Skeletal muscle tissue (tissue), 4 donors: ENCODE measurements around the gene FAM50A. TPM values are rescaled to one million over a fixed set of nuclear protein-coding genes. Genes with fewer than 3 reads are reported as not detected.
"Not testable (repeated sequence)": the region's sequence is repeated elsewhere in the genome, so short reads cannot be mapped to it uniquely, and the experiment has no call there.

Experiments
- H3K27ac ChIP-seq: one replicate; pipeline ENCODE4 v1.7.0; 2013; ENCODE audit warnings: mild to moderate bottlenecking, low read depth, low read length, inconsistent platforms
- H3K27me3 ChIP-seq, 3 donors: one replicate each; pipeline ENCODE4 v1.7.0; 2013; ENCODE audit warnings: low read length in 3 of 3; ENCODE audit not compliant: control insufficient read depth in 3 of 3, insufficient read depth in 3 of 3
- H3K36me3 ChIP-seq, 3 donors: one replicate each; pipeline ENCODE4 v1.7.0; 2013; ENCODE audit warnings: low read length in 3 of 3; ENCODE audit not compliant: control insufficient read depth in 3 of 3, insufficient read depth in 3 of 3
- H3K4me1 ChIP-seq, 3 donors: one replicate each; pipeline ENCODE4 v1.7.0; 2013; ENCODE audit warnings: low read length in 3 of 3, mild to moderate bottlenecking in 3 of 3; ENCODE audit not compliant: control insufficient read depth in 3 of 3, insufficient read depth in 3 of 3
- H3K4me3 ChIP-seq, 3 donors: one replicate each; pipeline ENCODE4 v1.7.0; 2013; ENCODE audit warnings: low read length in 3 of 3
- H3K9ac ChIP-seq, 3 donors: one replicate each; pipeline ENCODE4 v1.7.0; 2013; ENCODE audit warnings: low read length in 3 of 3, mild to moderate bottlenecking in 3 of 3, moderate library complexity in 2 of 3, low read depth in 1 of 3
- H3K9me3 ChIP-seq, 3 donors: one replicate each; pipeline ENCODE4 v1.7.0; 2013; ENCODE audit warnings: low read length in 3 of 3; ENCODE audit not compliant: control insufficient read depth in 3 of 3
- total RNA-seq: library from RNA; depleted of rRNA; stranded (reverse); fragments of >200 nt; gene quantifications from one replicate; pipeline ENCODE4 v1.2.3, GENCODE V29; 2014
- donor health status: Osteomylitis.

FAM50A gene
- total RNA-seq, 1 donor from 2014 or later, result 16.7 TPM

DNA sequence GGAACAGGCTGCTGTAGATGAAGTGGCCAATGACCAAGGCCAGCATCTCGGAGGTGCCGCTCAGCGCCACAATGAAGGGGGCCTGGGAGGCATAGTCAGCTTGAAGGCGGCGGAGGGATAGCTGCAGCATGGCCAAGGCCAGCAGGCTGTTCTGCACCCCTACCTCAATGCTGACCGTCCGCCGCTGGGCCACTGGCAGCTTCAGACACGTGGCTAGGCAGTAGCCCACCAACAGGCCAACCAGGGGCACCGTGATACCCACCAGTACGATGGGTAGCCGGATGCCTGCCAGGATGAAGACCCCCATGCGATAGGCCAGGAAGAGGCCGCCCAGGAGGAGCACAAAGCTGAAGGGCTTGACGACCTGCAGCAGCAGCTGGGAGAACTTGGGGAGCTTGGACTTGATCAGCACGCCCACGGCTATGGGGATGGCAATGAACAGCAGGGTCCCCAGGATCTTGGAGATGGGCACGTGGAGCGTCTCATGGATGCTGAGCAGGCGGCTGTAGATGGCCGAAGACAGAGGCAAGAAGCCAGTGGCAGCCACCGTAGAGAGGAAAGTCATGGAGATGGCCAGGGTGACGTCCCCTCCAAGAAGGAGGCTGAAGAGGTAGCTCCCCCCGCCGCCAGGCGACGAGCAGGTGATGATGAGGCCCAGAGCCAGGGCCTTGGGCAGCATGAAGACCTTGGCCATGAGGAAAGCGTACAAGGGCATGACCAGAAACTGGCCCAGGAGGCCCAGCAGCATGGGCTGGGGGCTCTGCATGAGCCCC lies 43.8 kb downstream of the FAM50A start:
- no peaks in the 10 kb centered on the region for H3K27me3 ChIP-seq
- no peaks in the 10 kb centered on the region for H3K9me3 ChIP-seq
- H3K4me1 ChIP-seq, result peaks cover 17 to 45% (median 34%) of the 10 kb centered on the region in 3 donors
- no peak overlapping the region for H3K27ac ChIP-seq
- H3K9ac ChIP-seq, result no peak overlapping the region
- H3K4me3 ChIP-seq, result no peak overlapping the region
- H3K36me3 ChIP-seq, result peaks cover 8 to 14% (median 8%) of the 10 kb centered on the region in 3 donors

DNA sequence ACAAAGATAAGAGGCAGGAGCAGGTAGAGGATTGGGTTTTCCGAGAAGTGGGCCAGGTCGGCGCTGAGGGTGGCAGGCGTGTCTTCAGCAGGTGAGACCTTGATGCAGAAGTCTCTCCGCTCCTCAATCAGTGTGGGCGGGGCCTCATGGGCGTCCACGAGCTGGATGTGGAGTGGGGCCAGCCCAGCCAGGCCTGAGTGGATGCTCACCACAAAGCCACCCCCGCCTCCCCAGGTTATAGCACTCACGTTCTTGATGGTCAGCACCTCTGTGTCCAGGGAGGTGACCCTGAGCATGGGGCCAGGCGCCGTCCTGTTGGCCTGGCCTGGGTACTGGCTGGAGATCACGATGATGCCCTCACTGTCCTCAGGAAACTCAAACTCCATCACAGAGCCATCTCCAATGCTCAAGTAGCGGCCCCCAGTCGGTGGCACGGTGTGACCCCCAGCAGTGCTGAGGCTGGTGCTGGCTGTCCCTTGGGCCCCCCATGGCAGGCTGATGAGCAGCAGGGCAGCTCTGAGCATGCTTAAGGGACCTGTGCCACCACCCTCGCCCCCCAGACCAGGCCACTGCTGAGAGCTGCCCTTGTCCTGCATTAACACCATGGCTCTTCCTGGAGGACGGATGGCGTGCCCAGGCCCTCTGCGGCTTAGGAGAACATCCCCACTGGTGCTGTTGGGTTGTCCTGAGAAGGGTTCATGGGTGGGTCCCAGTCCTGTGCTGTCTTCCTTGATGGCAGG lies 44.6 kb downstream of the FAM50A start:
- no peaks in the 10 kb centered on the region for H3K27me3 ChIP-seq
- peaks cover 8 to 13% (median 8%) of the 10 kb centered on the region in 3 donors for H3K36me3 ChIP-seq
- H3K4me1 ChIP-seq, result peaks cover 17 to 42% (median 36%) of the 10 kb centered on the region in 3 donors
- H3K27ac ChIP-seq, result no peak overlapping the region
- peak overlapping the region in 1 of 3 donors; percentile 82 for H3K9ac ChIP-seq
- H3K9me3 ChIP-seq, result no peaks in the 10 kb centered on the region
- no peak overlapping the region for H3K4me3 ChIP-seq

DNA sequence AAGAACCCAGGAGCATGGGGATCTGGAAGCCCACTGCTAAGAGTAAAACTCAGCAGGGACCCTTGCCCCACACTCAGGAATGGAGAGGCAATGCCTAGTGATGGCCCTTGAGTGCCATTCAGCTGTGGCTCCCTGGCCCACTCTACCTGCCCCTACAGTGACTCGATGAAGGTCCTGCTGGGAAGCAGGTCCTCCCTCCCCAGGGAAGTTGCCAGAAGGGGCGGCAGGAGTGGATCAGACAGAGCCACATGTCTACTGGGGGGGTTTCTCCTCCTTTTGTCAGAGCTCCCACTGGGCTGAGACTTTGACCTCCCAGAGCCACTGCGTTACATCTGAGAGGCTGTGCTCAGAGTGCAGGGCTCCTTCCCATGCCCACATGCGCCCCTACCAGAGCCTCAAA lies 45.2 kb downstream of the FAM50A start:
- H3K9me3 ChIP-seq, result no peaks in the 10 kb centered on the region
- H3K27me3 ChIP-seq, result no peaks in the 10 kb centered on the region
- peak overlapping the region; percentile 80 to 88 (median 82) for H3K9ac ChIP-seq
- peaks cover 8 to 10% (median 8%) of the 10 kb centered on the region in 3 donors for H3K36me3 ChIP-seq
- peak overlapping the region; percentile 70 to 73 (median 73) for H3K4me3 ChIP-seq
- peak overlapping the region; percentile 92 for H3K27ac ChIP-seq
- H3K4me1 ChIP-seq, result peaks cover 17 to 35% (median 30%) of the 10 kb centered on the region in 3 donors

- Histone ChIP-seq H3K27ac (peak overlapping the region; percentile 92), H3K27me3 (no peaks in the 10 kb centered on the region), H3K9ac (peak overlapping the region; percentile 80 to 88 (median 82)), H3K9me3 (no peaks in the 10 kb centered on the region), H3K4me1 (peaks cover 13 to 27% (median 22%) of the 10 kb centered on the region in 3 donors), H3K36me3 (peaks cover 3 to 5% (median 4%) of the 10 kb centered on the region in 3 donors), H3K4me3 (peak overlapping the region; percentile 70 to 73 (median 73))
Observed at GRCh38 chrX:154490021-154490413, 46.1 kb downstream of the FAM50A start.

- H3K27me3 ChIP-seq, result no peaks in the 10 kb centered on the region
- H3K27ac ChIP-seq, result peak within 1 kb of the TSS; percentile 92
- peak within 1 kb of the TSS; percentile 81 to 88 (median 82) for H3K9ac ChIP-seq
- H3K4me1 ChIP-seq, result peaks cover 7 to 22% (median 16%) of the 10 kb centered on the region in 3 donors
- peak within 1 kb of the TSS; percentile 70 to 81 (median 79) for H3K4me3 ChIP-seq
- no peaks in the 10 kb centered on the region for H3K9me3 ChIP-seq
- H3K36me3 ChIP-seq, result peaks cover 0 to 5% (median 4%) of the 10 kb centered on the region in 3 donors
Observed at GRCh38 chrX:154490414-154491083, 46.6 kb downstream of the FAM50A start, which contains the start of gene SLC10A3. Gene SLC10A3 (minus strand): TSS chrX:154490629. CDS start chrX:154488940, 1,689 bp downstream.

DNA sequence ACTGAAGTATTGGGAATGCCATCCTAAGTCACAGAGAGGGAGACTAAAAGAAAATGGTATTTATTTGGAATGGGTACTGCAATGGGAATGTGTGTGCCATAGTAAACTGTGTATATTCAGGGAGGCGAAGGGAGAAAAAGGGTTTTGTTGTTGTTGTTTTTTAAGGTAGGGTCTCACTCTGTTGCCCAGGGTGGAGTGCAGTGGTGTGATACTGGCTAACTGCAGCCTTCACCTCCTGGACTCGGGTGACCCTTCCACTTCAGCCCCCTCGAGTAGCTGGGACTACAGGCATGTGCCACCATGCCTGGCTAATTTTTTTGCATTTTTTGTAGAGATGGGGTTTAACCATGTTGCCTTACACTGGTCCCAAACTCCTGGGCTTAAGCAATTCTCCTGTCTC lies 50.8 kb downstream of the FAM50A start:
- no peaks in the 10 kb centered on the region for H3K27me3 ChIP-seq
- no peaks in the 10 kb centered on the region for H3K36me3 ChIP-seq
- H3K27ac ChIP-seq, result no peak overlapping the region
- H3K4me1 ChIP-seq, result peaks cover under 1 to 5% (median 4%) of the 10 kb centered on the region in 3 donors
- no peak overlapping the region for H3K4me3 ChIP-seq
- H3K9me3 ChIP-seq, result no peaks in the 10 kb centered on the region
- H3K9ac ChIP-seq, result no peak overlapping the region

DNA sequence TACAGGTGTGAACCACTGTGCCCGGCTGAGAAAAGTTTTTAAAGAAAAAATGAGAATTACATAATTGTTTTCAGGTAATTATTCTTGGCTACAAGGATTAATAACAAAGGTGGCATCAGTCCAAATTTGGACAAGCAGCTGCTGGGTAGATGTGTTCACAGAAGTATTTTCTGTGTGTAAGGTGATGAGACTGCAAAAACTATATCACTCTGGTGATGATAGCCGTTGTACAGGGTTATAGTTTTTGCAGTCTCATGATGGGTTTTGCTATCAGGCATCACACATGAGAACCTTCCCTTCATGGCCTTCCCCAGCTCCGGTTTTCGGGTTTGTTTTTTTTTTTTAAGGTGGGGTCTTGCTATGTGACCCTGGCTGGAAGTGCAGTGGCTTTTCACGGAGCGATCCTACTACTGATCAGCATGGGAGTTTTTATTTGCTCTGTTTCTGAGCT lies 51.6 kb downstream of the FAM50A start:
- no peaks in the 10 kb centered on the region for H3K27me3 ChIP-seq
- no peaks in the 10 kb centered on the region for H3K9me3 ChIP-seq
- H3K4me1 ChIP-seq, result peaks cover 0 to 2% (median 0%) of the 10 kb centered on the region in 3 donors
- no peak overlapping the region for H3K9ac ChIP-seq
- no peak overlapping the region for H3K4me3 ChIP-seq
- H3K27ac ChIP-seq, result no peak overlapping the region
- H3K36me3 ChIP-seq, result no peaks in the 10 kb centered on the region

DNA sequence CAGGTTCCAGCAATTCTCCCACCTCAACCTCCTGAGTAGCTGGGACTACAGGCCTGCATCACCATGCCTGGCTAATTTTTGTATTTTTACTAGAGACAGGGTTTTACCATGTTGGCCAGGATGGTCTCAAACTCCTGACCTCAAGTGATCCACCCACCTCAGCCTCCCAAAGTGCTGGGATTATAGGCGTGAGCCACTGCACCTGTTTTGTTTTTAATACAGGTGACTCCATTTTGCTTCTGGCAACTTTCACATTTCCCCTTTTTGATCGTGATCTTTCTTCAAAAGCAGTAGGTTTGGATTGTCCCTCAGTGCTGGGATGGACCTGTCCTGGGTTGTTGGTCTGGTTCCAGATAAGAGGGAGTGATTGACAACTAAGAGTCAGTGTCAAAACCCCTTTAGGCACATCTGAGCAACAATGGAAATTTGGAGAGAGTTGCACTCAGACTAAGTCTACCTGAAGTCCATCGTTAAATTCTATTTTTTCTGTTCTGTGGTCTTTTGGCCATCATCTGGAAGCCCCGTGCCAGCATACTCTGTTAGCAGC lies 52.7 kb downstream of the FAM50A start:
- not testable (repeated sequence) for H3K4me3 ChIP-seq, H3K27ac ChIP-seq, H3K9ac ChIP-seq, H3K9me3 ChIP-seq, H3K27me3 ChIP-seq, H3K4me1 ChIP-seq, H3K36me3 ChIP-seq
